ENCODE data around the gene STRN4. TPM values are rescaled to one million over a fixed set of nuclear protein-coding genes. Genes with fewer than 3 reads are reported as not detected.
"Not testable (repeated sequence)": the region's sequence is repeated elsewhere in the genome, so short reads cannot be mapped to it uniquely, and the experiment has no call there.

STRN4 gene
- total RNA-seq, 1 experiment from 2014 or later, result 134 TPM

DNA sequence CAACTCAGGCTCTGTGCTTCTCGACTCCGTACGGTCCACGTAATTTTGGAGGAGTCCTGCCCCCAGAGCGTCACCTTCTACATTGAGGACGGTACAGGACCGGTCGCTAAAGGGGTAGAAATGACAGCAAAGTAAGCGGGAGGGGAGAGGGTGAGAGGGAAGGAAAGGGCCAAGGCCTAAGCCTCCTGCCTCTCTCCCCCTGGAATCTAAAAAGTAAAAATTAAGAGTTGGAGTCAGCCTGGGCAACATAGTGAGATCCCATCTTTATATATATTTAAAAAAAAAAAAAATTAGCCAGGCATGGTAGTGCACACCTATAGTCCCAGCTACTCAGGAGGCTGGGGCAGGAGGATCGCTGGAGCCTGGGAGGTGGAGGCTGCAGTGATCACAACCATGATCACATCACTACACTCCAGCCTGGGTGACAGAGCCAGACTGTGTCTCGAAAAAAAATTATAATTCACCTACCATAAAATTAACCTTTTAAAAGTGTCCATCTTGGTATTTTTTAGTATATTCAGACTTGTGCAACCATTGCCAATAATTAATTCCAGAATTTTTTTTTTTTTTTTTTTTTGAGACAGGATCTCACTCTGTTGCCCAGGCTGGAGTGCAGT is 29.5 kb upstream of the STRN4 start:
- ChIA-PET POLR2A (ENCODE audit: low non-redundant PET) (no interaction called here), CTCF (interaction anchor here (1.1 kb wide), 1 partner anchor 10 kb away, joined by 3 read pairs; no protein-coding TSS in a partner anchor)
- H3K4me1 ChIP-seq (ENCODE audit: insufficient read depth, low read length, poor library complexity, severe bottlenecking), result no peaks in the 10 kb centered on the region
- H3K4me3 ChIP-seq (ENCODE audit: low read depth, low read length, poor library complexity, severe bottlenecking), result no peak overlapping the region
- H3K9me3 ChIP-seq (ENCODE audit: low read depth, low read length, poor library complexity, severe bottlenecking), result no peaks in the 10 kb centered on the region
- H3K36me3 ChIP-seq (ENCODE audit: insufficient read depth, low read length, poor library complexity, severe bottlenecking), result peaks cover 65% of the 10 kb centered on the region
- H3K27me3 ChIP-seq (replicated peaks; ENCODE audit: insufficient read depth, low read depth, low read length, poor library complexity), result no peaks in the 10 kb centered on the region
- no TSS peak for BruUV-seq (replicated peaks)
- intact Hi-C loops (cut with micrococcal nuclease; ENCODE audit: unreplicated experiment), result no loop called here
- DNase-seq (ENCODE audit: low spot score), result no peak
- TF ChIP-seq CTCF (conservative IDR thresholded peaks at IDR 0.05; ENCODE audit: low read depth, low read length), result no peak
- no peak for TF ChIP-seq EZH2 (IDR thresholded peaks at IDR 0.05; ENCODE audit: borderline replicate concordance, low read depth, low read length, poor library complexity, severe bottlenecking)
- H3K27ac ChIP-seq (ENCODE audit: low read depth, low read length, poor library complexity, severe bottlenecking), result no peak overlapping the region

DNA sequence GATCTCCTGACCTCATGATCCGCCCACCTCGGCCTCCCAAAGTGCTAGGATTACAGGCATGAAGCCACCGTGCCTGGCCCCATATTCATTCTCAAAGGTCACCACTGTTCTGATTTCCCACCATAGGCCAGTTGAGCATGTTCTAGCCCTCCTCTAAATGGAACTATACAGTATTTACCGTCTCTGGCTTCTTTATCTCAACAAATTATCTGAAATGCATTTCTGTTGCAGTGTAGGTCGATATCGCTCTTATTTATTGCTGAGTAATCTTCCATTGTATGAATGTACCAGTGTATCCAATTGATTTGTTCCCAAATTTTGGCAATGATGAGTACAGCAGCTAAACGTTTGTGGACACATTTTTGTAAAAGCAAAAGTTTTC is 26.8 kb upstream of the STRN4 start:
- Histone ChIP-seq H3K36me3 (ENCODE audit: insufficient read depth, low read length, poor library complexity, severe bottlenecking) (peaks cover 37% of the 10 kb centered on the region), H3K27me3 (replicated peaks; ENCODE audit: insufficient read depth, low read depth, low read length, poor library complexity) (no peaks in the 10 kb centered on the region), H3K9me3 (ENCODE audit: low read depth, low read length, poor library complexity, severe bottlenecking) (no peaks in the 10 kb centered on the region), H3K27ac (ENCODE audit: low read depth, low read length, poor library complexity, severe bottlenecking) (no peak overlapping the region), H3K4me1 (ENCODE audit: insufficient read depth, low read length, poor library complexity, severe bottlenecking) (no peaks in the 10 kb centered on the region), H3K4me3 (ENCODE audit: low read depth, low read length, poor library complexity, severe bottlenecking) (no peak overlapping the region)
- BruUV-seq (replicated peaks), result no TSS peak
- ChIA-PET CTCF (no interaction called here), POLR2A (ENCODE audit: low non-redundant PET) (no interaction called here)
- DNase-seq (ENCODE audit: low spot score), result no peak
- intact Hi-C loops (cut with micrococcal nuclease; ENCODE audit: unreplicated experiment), result no loop called here
- TF ChIP-seq CTCF (conservative IDR thresholded peaks at IDR 0.05; ENCODE audit: low read depth, low read length) (no peak), EZH2 (IDR thresholded peaks at IDR 0.05; ENCODE audit: borderline replicate concordance, low read depth, low read length, poor library complexity, severe bottlenecking) (no peak)

GRCh38 chr19:46772170-46773017 is 26.1 kb upstream of the STRN4 start:
- no peaks in the 10 kb centered on the region for H3K27me3 ChIP-seq (replicated peaks; ENCODE audit: insufficient read depth, low read depth, low read length, poor library complexity)
- no TSS peak for BruUV-seq (replicated peaks)
- no peaks in the 10 kb centered on the region for H3K9me3 ChIP-seq (ENCODE audit: low read depth, low read length, poor library complexity, severe bottlenecking)
- intact Hi-C loops (cut with micrococcal nuclease; ENCODE audit: unreplicated experiment), result no loop called here
- H3K27ac ChIP-seq (ENCODE audit: low read depth, low read length, poor library complexity, severe bottlenecking), result no peak overlapping the region
- peaks cover 33% of the 10 kb centered on the region for H3K36me3 ChIP-seq (ENCODE audit: insufficient read depth, low read length, poor library complexity, severe bottlenecking)
- ChIA-PET POLR2A (ENCODE audit: low non-redundant PET) (no interaction called here), CTCF (no interaction called here)
- no peak overlapping the region for H3K4me3 ChIP-seq (ENCODE audit: low read depth, low read length, poor library complexity, severe bottlenecking)
- TF ChIP-seq EZH2 (IDR thresholded peaks at IDR 0.05; ENCODE audit: borderline replicate concordance, low read depth, low read length, poor library complexity, severe bottlenecking) (no peak), CTCF (conservative IDR thresholded peaks at IDR 0.05; ENCODE audit: low read depth, low read length) (no peak)
- no peaks in the 10 kb centered on the region for H3K4me1 ChIP-seq (ENCODE audit: insufficient read depth, low read length, poor library complexity, severe bottlenecking)
- DNase-seq (ENCODE audit: low spot score), result no peak

- H3K27ac ChIP-seq (ENCODE audit: low read depth, low read length, poor library complexity, severe bottlenecking); intact Hi-C loops (cut with micrococcal nuclease; ENCODE audit: unreplicated experiment); CTCF ChIA-PET; DNase-seq (ENCODE audit: low spot score); BruUV-seq (replicated peaks); H3K36me3 ChIP-seq (ENCODE audit: insufficient read depth, low read length, poor library complexity, severe bottlenecking); H3K9me3 ChIP-seq (ENCODE audit: low read depth, low read length, poor library complexity, severe bottlenecking); H3K4me3 ChIP-seq (ENCODE audit: low read depth, low read length, poor library complexity, severe bottlenecking); POLR2A ChIA-PET (ENCODE audit: low non-redundant PET); H3K27me3 ChIP-seq (replicated peaks; ENCODE audit: insufficient read depth, low read depth, low read length, poor library complexity); H3K4me1 ChIP-seq (ENCODE audit: insufficient read depth, low read length, poor library complexity, severe bottlenecking): not testable (repeated sequence)
These were observed 22.5 kb upstream of the STRN4 start for GRCh38 chr19:46768746-46769145.

Measured in A673 (cell line).